ENCODE results near the gene SLC9A9.
"Not testable (repeated sequence)": the region's sequence is repeated elsewhere in the genome, so short reads cannot be mapped to it uniquely, and the experiment has no call there.

The SLC9A9 gene

GRCh38 chr3:143810953-143811265 is 37.4 kb downstream of the SLC9A9 start:
- DNase-seq (ENCODE audit: low read depth in 2 of 2, low spot score in 1 of 2): no peak

DNA sequence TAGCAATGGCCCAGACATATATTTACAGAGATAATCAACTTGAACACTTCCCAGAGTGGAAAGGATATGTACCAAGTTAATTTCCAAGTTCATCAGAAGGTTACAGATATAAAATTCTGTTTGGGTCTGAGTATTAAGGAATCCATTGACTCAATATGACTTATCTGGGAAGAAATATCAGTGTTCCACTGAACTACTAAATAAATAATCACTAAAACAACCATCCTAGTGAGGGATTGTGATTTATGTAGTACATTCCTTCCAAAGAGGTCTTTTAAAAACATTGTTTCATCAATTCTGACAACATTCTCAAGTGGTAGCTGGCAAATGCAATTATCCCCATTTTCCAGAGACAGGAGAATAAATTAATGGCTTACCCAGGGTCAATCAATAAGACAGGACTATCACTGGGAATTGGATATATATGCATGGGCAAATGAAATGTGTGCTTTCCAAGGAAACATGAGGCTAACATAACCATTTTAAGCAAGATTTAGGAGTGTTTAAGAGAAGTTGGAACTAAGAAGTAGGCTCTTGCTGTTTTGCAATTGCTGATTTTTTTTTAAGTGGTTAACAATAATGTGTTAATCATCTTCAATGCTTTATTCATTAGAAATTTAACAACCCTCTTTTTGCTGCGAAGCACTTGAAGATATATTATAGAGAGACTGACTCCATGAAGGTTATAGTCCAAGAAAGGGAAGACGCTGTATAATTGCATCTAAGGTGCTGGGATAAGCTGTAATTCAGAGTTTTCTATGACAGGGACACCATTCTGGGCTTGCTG is 37.9 kb downstream of the SLC9A9 start:
- no peak for DNase-seq (ENCODE audit: low read depth in 2 of 2, low spot score in 1 of 2)

DNA sequence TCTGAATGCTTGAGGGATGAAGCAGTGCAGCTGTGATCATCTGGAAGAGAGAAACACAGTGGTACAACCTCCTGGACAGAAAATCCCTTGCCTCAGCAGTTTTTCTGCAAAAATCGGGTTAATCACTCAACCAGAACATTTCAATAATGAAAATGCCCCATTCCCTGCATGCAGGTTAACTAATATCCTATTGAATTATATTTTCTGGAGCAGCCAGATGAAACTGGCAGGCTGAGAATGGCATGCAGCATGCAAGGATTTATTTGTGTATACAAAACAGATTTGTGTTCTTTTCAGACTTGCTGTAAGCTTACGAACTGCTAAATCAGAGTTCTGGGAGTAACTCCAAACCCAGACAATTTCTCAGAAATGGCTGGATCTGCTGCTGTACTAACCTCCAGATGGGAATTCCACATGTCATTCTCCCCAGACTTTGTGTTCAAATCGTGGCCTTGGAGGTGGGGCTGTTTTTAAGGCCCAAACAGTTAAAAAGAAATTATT is 39.1 kb downstream of the SLC9A9 start:
- no peak for DNase-seq (ENCODE audit: low read depth in 2 of 2, low spot score in 1 of 2)

- no peak for DNase-seq (ENCODE audit: low read depth in 2 of 2, low spot score in 1 of 2)
These were observed 40.2 kb downstream of the SLC9A9 start for GRCh38 chr3:143808030-143808429.

- no peak for DNase-seq (ENCODE audit: low read depth in 2 of 2, low spot score in 1 of 2)
These were observed 42.2 kb downstream of the SLC9A9 start for GRCh38 chr3:143806038-143806437.

DNA sequence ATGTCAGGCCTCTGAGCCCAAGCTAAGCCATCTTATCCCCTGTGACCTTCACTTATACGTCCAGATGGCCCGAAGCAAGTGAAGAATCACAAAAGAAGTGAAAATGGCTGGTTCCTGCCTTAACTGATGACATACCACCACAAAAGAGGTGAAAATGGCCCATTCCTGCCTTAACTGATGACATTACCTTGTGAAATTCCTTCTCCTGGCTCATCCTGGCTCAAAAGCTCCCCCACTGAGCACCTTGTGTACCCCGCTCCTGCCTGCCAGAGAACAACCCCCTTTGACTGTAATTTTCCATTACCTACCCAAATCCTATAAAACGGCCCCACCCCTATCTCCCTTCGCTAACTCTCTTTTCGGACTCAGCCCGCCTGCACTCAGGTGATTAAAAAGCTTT is 42.8 kb downstream of the SLC9A9 start:
- DNase-seq (ENCODE audit: low read depth in 2 of 2, low spot score in 1 of 2): not testable (repeated sequence)

DNA sequence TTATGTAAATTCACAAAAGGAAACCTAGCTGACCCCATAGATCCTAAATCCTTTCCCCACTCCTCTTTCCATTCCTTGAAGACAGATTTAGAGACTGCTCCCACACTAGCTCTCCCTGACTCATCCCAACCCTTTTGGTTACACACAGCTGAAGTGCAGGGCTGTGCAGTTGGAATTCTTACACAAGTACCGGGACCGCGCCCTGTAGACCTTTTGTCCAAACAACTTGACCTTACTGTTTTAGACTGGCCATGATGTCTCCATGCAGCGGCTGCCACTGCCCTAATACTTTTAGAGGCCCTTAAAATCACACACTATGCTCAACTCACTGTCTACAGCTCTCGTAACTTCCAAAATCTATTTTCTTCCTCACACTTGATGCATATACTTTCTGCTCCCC is 47.2 kb downstream of the SLC9A9 start:
- DNase-seq (ENCODE audit: low read depth in 2 of 2, low spot score in 1 of 2): not testable (repeated sequence)

- DNase-seq (ENCODE audit: low read depth in 2 of 2, low spot score in 1 of 2): not testable (repeated sequence)
These were observed 50.1 kb downstream of the SLC9A9 start for GRCh38 chr3:143798151-143798550.

GRCh38 chr3:143795874-143796273 is 52.4 kb downstream of the SLC9A9 start:
- no peak for DNase-seq (ENCODE audit: low read depth in 2 of 2, low spot score in 1 of 2)

- DNase-seq (ENCODE audit: low read depth in 2 of 2, low spot score in 1 of 2): no peak
These were observed 53.3 kb downstream of the SLC9A9 start for GRCh38 chr3:143794793-143795462.

- DNase-seq (ENCODE audit: low read depth in 2 of 2, low spot score in 1 of 2): no peak
These were observed 54.3 kb downstream of the SLC9A9 start for GRCh38 chr3:143793971-143794370.

DNA sequence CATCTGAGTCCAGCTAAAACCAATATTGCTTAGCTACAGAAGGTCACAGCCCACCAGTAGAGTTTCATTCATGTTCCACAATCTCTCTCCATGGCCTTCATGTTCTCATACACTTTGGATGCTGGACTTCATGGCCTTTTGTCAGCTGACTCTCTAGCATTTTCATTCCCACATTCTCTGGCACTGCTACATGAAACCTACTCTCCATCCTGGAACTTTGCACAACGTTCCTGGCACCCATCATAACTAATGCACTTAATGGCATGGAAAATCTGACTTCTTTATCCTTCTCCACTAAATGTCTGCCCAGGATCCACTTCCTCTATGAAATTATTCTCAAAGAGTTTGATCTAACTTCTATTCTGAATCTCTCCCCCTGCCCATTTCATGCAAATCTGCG is 56.9 kb downstream of the SLC9A9 start:
- no peak for DNase-seq (ENCODE audit: low read depth in 2 of 2, low spot score in 1 of 2)

GRCh38 chr3:143786219-143787191 is 61.8 kb downstream of the SLC9A9 start:
- DNase-seq (ENCODE audit: low read depth in 2 of 2, low spot score in 1 of 2): no peak

DNA sequence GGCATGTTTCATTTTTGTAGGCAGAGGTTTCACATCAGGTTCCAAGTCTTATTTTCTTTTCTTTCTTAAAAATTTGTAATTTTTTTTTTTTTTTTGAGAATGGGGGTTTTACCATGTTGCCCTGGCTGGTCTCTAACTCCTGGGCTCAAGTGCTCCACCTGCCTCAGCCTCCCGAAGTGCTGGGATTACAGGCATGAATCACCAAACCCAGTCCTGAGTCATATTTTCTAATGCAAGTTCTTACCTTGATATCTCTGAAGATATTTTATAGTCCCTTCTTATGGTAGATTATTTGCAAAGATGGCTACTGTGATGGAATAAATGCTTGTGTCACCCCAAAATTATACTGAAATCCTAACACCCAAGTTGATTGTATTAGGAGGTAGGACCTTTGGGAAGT is 63.8 kb downstream of the SLC9A9 start:
- DNase-seq (ENCODE audit: low read depth in 2 of 2, low spot score in 1 of 2): no peak

DNA sequence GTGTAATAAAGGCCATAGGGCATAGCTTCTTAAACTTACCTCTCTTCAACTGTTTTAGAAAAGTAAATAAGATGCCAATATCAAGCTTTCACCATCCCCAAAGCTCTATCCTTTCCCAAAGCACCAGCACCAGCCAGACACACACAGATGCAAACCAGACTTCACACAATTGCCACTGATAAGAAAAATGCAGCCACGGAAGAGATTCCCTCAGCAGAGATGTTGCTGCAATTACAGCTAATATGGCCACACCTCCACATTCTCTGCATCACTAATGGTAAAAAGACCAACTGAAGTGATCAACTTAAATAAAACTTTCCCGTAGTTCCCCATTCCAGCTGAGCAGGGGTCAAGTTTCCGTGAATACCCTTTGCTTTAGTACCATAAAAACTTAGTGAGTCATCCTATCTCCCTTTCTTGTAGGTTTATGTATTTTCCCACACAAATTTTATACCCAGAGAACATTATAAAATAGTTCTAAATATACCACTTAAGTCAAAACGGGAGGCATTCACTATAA is 64.4 kb downstream of the SLC9A9 start:
- no peak for DNase-seq (ENCODE audit: low read depth in 2 of 2, low spot score in 1 of 2)

DNA sequence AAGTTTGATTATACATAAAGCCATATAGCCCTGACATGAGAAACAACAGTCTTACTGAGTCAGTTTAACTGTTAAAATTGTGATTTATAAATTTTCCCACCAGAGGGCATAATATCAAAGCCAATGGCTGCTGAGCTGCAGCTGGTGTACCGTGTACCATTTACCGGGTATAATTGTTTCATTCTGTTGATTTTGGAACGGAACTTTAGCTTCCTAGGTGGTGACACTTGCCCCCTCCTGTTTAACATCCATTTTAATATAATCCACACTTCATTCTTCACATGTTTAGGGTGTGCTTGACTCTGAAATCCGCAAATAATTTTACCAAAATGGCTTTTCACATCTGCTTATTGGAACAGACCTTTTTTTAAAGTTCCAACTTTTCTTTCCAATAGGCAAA is 72.8 kb downstream of the SLC9A9 start:
- no peak for DNase-seq (ENCODE audit: low read depth in 2 of 2, low spot score in 1 of 2)

GRCh38 chr3:143771939-143772338 is 76.3 kb downstream of the SLC9A9 start:
- no peak for DNase-seq (ENCODE audit: low read depth in 2 of 2, low spot score in 1 of 2)

GRCh38 chr3:143771258-143771657 is 77.0 kb downstream of the SLC9A9 start:
- DNase-seq (ENCODE audit: low read depth in 2 of 2, low spot score in 1 of 2): no peak

GRCh38 chr3:143770391-143770790 is 77.9 kb downstream of the SLC9A9 start:
- DNase-seq (ENCODE audit: low read depth in 2 of 2, low spot score in 1 of 2): no peak

DNA sequence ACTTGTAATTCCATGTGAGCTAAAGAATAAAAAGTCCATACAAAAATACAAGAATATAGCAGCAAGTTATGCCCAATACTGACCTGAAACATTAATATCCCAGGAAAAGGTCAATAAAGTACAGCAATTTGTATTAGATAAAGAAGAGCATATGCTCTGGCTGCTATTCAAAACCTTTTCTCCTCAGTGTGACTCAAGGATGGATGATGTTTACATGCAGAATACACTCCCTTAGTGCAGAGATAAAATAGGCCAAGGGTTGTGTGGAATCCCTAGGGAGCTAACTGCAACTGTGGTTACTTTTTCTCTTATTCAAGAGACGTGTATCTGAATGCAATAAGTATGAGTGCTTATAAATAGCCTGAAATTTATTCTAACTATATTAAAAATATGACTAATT is 78.7 kb downstream of the SLC9A9 start:
- DNase-seq (ENCODE audit: low read depth in 2 of 2, low spot score in 1 of 2): no peak

GRCh38 chr3:143764840-143765239 is 83.4 kb downstream of the SLC9A9 start:
- DNase-seq (ENCODE audit: low read depth in 2 of 2, low spot score in 1 of 2): no peak

Data from stimulated activated CD8-positive, alpha-beta memory T cell treated with anti-CD3 and anti-CD28 coated beads, Interleukin-4, amount 100 ng/mL, for 1 hour (primary cell).